LHCN-M2 (cell line): ENCODE data around the gene SNX33. TPM values are rescaled to one million over a fixed set of nuclear protein-coding genes. Genes with fewer than 3 reads are reported as not detected.
"Not testable (repeated sequence)": the region's sequence is repeated elsewhere in the genome, so short reads cannot be mapped to it uniquely, and the experiment has no call there.

Experiments
- DNase-seq: peaks from one replicate; pipeline ENCODE4 v3.0.0-alpha.2; 2012; ENCODE audit warnings: low read depth
- polyA plus RNA-seq: library from polyadenylated mRNA; unstranded; fragments of >200 nt; gene quantifications from one replicate; pipeline ENCODE4 v1.2.1, GENCODE V29; 2012; ENCODE audit warnings: missing spikeins
- total RNA-seq: library from RNA; depleted of rRNA; stranded (reverse); fragments of >200 nt; gene quantifications from 2 replicates; pipeline ENCODE4 v1.2.3, GENCODE V29; 2014; rRNA removed

SNX33 gene, protein sequence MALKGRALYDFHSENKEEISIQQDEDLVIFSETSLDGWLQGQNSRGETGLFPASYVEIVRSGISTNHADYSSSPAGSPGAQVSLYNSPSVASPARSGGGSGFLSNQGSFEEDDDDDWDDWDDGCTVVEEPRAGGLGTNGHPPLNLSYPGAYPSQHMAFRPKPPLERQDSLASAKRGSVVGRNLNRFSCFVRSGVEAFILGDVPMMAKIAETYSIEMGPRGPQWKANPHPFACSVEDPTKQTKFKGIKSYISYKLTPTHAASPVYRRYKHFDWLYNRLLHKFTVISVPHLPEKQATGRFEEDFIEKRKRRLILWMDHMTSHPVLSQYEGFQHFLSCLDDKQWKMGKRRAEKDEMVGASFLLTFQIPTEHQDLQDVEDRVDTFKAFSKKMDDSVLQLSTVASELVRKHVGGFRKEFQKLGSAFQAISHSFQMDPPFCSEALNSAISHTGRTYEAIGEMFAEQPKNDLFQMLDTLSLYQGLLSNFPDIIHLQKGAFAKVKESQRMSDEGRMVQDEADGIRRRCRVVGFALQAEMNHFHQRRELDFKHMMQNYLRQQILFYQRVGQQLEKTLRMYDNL
- 15.5 and 18.3 TPM in 2 replicates for total RNA-seq
- 22.6 TPM for polyA plus RNA-seq

DNA sequence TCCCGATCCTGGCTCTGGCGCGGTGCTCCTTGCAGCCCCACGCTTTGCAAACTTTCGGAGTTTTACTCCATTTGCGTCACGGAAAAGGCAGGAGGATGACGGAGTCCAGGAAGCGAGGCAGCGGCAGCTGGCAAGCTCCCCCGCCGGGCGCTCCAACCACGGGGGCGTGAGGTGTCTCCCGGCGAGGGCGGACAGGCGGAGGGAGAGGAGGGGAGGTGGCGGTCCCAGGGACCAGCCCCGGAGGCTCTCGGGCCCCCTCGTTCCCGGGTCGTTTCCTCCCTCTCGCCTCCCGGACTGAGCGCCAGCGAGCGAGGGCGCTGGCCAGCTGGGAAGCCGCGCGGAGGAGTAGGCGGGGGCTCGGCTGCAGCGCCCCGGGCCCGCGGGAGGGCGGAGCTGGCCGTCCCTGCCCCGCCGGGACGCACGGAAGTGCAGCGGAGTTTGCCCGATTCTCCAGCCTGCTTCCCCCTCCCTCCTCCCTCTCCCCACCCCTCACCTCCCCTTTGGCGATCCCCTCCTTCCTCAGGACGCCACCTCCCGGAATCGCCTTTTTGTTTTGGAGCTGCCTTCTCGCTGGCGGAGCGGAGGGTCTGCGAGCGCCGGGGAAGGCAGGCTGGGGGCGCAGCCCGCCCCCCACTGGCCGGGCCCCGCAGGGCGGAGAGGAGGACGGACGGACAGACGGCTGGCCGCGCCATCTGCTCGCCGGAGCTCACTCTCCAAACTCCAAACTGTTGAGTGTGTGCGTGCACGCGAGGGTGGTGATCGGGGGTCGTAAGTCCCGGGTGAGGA, at the start of gene SNX33:
Gene SNX33 (plus strand): TSS at position 543 of the 786 bp plus-strand sequence. CDS start 1,191 bp downstream, outside the sequence.
- peak; percentile 81 for DNase-seq

DNA sequence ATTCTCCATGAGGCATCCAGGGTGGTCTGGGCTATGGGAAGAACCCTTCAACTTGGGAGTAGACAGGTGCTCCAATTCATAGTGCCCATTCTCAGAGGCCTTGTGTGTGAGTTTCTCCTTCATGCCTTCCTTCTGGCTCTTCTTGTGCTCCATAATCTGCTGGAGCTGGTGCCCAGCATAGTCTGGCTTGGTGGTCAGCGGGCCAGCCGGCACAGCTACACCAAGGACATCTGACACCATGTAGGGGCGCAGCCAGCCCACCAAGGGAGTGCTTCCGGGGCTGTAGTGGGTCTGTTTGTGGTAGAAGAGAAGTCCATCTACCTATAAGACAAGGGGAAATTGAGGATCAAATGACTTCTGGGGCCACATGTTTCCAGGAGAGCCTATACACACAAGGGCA, 49.4 kb upstream of the SNX33 start:
- no peak for DNase-seq

DNA sequence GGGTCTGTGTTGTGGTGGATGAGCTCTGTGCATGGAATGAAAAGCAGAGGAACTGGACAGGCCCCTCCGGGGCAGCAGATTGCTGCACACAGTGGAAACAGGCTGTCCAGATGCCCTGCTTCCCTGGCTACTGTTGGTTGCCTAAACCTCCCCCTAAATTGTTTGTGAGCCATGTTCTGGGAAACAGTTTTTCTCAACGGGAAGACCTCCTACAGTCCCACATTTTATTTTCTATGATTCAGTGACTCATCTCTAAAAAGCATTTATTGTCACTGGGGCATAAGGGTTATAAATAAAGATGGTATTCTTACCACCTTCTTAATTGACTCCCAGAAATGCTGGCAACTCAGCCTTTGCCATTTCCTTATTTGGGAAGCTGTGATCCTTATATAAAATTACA, 48.3 kb upstream of the SNX33 start:
- no peak for DNase-seq

- no peak for DNase-seq
Observed at GRCh38 chr15:75606026-75606425, 41.7 kb upstream of the SNX33 start.

DNA sequence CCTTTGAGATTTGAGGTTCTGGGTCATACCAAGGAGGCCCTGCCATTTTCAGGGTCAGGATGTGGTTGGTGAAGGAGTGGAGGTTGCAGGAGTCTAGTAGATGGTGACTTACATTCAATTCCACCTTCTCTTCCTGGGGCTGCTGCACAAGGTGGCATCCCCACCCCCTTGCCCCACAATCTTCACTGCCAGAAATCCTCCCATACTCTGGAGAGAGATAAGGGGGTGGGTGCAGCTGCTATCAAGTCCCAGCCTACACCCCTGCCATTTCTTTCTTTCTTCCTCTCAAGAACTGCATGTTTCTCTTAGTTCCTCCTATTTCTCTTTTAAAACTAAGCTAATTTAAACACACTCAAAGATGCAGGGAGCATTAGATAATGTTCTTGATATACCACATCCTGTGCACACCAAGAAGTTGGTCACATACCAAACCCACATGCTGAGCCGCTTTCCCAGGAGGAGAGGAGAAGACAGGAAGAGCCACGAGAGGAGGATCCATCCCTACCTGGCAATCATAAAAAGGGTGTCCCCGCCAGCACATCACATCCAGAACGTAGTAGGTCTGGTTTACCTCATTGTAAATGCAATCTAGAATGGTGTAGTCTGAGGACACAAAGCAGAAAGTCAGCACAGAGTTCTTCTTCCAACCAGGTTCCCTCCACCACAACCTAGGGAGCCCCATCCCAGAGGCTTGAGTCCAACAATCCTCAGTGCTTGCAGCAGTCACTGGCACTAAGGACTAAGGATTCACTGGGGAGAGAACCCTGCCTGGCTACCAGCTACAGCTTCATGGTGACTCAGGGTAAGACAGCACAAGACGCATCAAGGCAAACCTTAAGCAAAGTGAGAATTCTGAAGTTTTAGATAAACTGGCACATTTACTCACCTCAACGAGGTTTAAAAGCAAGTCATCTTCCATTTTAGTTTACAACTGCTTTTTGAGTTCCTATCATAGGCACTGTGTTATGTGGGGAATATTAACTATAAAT, 40.7 kb upstream of the SNX33 start:
- peak; percentile 21 for DNase-seq

DNA sequence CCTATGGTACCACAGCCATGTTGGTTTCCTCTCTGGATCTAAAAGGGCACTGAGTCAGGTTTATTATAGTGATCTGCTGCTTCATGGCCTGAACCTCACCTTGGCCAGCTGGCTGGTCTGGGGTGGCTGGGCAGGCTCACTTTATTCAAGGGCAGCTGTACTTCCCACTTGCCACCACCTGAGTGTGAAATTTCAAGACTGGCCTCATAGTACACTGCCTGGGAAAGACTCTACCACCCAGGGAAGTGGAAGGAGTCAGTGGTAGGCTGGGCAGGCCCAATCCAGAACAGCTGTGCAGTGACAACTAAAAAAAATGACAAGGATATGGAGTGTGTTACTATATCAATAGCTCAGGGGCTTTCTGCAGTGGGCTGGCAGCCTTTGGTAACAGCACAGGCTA, 30.9 kb upstream of the SNX33 start:
- DNase-seq = no peak

- DNase-seq = peak; percentile 80
Observed at GRCh38 chr15:75620058-75620820, 27.5 kb upstream of the SNX33 start.

GRCh38 chr15:75620841-75621391, 26.8 kb upstream of the SNX33 start:
- DNase-seq = peak; percentile 93

DNA sequence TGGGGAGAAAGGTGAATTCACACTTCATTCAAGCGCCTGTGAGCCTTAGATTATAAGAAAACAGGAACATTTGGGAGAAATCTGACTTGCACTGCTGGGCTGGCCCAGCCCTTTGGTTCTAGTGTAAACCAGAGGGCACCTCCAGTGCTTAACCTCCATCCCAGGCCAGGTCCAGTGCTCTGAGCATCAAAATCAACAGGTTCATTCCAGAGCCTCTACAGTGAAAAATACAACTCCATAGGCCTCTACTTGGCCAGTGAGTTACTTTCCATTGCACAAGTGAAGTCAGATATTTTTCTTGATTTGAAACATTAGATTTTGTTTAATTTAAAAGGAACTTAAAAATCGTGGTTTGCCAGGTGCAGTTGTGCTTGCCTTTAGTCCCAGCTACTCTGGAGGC, 25.2 kb upstream of the SNX33 start:
- no peak for DNase-seq

DNA sequence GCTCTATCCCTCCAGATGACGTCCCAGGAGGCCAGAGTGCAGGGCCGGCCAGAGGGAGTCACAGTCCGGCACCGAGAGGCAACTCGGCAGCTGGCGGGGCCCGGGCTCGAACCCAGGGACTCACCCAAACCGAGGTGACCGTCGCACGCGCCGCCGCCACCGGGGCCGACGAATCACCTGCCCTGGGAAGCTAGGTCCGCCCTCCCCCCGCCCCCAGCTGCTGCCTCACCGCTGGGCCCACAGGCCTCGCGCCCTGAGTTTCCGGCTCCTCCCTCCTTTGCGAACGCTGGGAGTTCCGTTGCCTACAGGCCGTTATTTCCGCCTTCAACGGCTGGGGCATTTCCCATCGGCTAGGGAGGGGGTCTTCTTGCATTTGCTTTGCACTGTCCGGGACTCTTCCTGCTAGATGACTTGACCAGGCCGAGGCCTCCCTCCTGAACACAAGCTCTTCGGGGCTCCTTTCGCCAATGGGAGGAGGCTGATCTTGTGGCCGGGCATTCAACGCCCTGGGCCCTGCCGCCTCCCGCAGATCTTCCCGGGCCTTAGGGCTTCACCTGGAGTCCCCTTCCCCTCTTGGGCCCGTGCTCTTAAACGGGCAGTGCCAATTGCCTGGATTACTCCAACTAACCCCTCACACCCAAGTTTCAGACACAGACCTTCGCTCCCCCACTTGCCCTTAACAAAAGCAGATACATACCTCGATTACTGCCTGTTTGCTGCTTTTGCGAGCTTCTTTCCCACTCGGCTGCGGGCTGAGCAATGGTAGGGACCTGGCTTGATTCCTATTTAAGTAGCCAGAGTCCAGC, 22.0 kb upstream of the SNX33 start, which contains the start of gene SNUPN:
Gene SNUPN (minus strand): TSS at position 184 of the 806 bp plus-strand sequence. CDS start 4,674 bp downstream, outside the sequence.
- DNase-seq = peak; percentile 89

DNA sequence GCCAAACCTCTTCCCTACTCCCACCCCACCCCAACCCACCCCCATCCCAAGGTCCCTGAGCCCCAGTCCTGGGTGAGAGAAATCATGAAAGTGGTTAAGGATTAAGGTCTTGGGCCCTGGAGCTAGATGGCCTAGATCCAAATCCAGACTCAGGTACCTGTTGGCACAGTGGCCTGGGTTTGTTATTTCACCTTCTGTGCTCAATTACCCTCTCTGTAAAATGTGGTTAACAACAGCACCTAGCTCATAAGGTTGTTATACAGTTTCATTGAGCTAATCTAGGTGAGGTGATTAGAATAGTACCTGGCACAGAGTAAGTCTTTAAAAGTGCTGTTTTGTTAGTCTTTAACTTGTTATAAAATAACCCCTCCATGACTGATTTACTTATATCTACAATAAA, 15.8 kb upstream of the SNX33 start:
- DNase-seq = no peak

- DNase-seq = not testable (repeated sequence)
Observed at GRCh38 chr15:75633922-75634321, 13.8 kb upstream of the SNX33 start.

GRCh38 chr15:75636026-75636425, 11.7 kb upstream of the SNX33 start:
- no peak for DNase-seq

DNA sequence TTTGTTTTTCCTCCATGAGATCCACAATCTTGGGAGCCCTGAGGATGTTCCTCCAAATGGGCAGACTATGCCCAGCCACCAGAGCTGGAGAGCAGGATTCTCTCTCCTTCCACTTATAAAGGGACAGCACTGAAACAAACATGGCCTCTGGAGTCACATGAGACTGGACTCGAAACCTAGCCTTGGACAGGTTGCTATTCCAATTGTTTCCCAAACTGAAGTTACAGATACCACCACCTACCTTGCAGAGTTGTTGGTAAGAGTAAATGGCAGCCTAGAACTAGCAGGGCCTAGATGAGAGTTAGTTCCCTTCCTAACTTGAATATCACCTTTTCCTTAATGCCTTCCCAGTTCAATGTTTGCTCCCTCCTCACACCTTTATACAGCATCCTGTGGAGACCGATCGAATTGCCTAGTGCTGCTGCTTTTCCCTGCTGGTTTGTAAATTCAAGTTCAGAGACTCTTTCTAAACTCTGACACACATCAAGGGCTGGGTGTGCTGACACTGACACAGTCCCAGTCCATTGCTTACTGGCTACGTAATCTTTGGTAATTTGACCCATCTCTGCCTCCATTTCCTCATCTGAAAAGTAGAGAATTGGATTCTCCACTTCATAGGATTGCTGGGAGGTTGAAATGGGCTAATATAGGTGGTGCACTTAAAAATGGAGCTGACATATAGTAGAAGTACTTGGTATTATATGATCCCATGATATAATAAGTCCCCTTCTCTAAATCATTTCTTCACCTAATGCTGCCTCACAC, 10.3 kb upstream of the SNX33 start:
- DNase-seq = no peak

GRCh38 chr15:75639191-75639708, 8.5 kb upstream of the SNX33 start:
- no peak for DNase-seq

DNA sequence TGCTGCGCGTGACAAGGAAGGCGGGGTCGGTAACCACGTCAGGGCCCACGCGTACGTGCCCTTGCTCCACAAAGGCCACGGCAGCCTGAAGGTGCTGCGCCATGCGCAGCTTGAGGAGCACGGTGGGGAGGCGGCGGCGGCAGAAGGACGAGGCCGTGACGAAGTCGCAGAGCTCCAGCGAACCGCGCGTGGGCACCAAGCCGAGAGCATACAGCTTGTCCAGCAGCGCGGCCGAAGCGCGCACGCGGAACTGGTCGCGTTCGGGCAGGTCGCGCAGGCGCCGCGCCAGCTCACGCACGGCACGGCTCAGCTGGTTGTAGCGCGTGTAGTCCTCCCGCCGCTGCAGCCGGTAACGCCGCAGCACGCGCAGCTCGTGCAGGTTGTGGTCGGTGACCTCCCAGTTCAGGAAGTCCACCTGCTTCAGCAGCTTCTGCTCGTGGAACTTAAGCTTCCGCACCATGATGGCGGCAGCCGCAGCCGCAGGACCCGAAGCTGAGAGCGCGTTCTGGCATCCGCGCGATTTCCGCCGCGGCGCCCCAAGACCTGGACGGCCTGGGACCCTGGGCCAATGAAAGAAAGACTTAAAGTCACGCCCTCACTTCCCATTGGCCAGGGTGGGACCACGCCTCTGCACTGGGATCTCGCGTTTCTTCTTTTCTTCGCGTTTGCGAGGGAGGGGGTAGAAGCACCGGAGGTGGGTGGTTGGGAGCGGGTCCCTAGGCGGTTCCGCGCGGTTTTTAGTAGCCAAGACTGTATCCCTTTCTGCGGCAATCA, 7.8 kb upstream of the SNX33 start, which contains the start of gene IMP3:
Gene IMP3 (minus strand): TSS at position 516 of the 774 bp plus-strand sequence. CDS start 56 bp downstream, at position 460.
- peak; percentile 97 for DNase-seq
